Endothelial cell of umbilical vein (primary cell): ENCODE data around the gene CKAP5. TPM values are rescaled to one million over a fixed set of nuclear protein-coding genes. Genes with fewer than 3 reads are reported as not detected.

Experiments
- BruUV-seq: library from RNA; stranded (reverse); fragments of 400-500 nt; replicated peaks from 2 replicates; lab custom pipeline; 2021; lab: Mats Ljungman, UMichigan
- CTCF ChIA-PET: fragments of 300-600, 350-600 bp; sonication (Branson Sonifier 250); formaldehyde crosslinking; loops from one replicate; lab custom pipeline; 2021; ENCODE audit warnings: antibody characterized with exemption, inconsistent platforms; lab: Charles Lee
- POLR2A ChIA-PET: fragments of 300-600, 350-600 bp; sonication (Branson Sonifier 250); formaldehyde crosslinking; loops from one replicate; lab custom pipeline; 2021; ENCODE audit warnings: antibody characterized with exemption, inconsistent platforms; lab: Charles Lee
- DNase-seq: peaks from one replicate; pipeline ENCODE4 v3.0.0-alpha.2; 2011; ENCODE audit warnings: low read depth, low spot score
- FAIRE-seq: peaks from 2 replicates; lab custom pipeline; 2011; peaks lifted over from hg19 to GRCh38; lab: Jason Lieb, UNC
- H2AFZ ChIP-seq: 2 replicates; pipeline ENCODE4 v1.6.0; 2012; ENCODE audit warnings: low read depth, low read length, control low read depth, inconsistent platforms
- H3K27ac ChIP-seq: 2 replicates; pipeline ENCODE4 v1.5.1; 2011; ENCODE audit warnings: low read depth, mild to moderate bottlenecking, control low read depth, low read length, moderate library complexity; ENCODE audit not compliant: insufficient read depth
- H3K27me3 ChIP-seq, 2 experiments: 2 replicates each; pipeline versions ENCODE4 v1.6.0 to v1.6.1; 2011; ENCODE audit warnings: low read length in 2 of 2, mixed read lengths in 1 of 2; ENCODE audit not compliant: control insufficient read depth in 2 of 2, insufficient read depth in 2 of 2
- H3K36me3 ChIP-seq, 2 experiments: 2 replicates in 1 of 2; 3 replicates in 1 of 2; pipeline ENCODE4 v1.5.1; 2011; ENCODE audit warnings: low read length in 2 of 2, mild to moderate bottlenecking in 1 of 2, moderate library complexity in 1 of 2; ENCODE audit not compliant: control insufficient read depth in 2 of 2, insufficient read depth in 2 of 2; ENCODE audit errors: extremely low read depth in 1 of 2
- H3K4me1 ChIP-seq: 3 replicates; pipeline ENCODE4 v1.5.1; 2011; ENCODE audit warnings: mild to moderate bottlenecking, low read length; ENCODE audit not compliant: control insufficient read depth, insufficient read depth; ENCODE audit errors: extremely low read depth
- H3K4me2 ChIP-seq: 2 replicates; pipeline ENCODE4 v1.6.1; 2011; ENCODE audit warnings: low read length, control low read depth, mixed read lengths; ENCODE audit not compliant: insufficient read depth
- H3K4me3 ChIP-seq, 3 experiments: fragments of 200-600 bp in 1 of 3; sonication (generic), shearing (Covaris generic) in 1 of 3; replicated peaks in 1 of 3; 2 replicates each; pipeline ENCODE4 v1.5.1; 2011 to 2016; ENCODE audit warnings: control low read depth in 3 of 3, low read length in 3 of 3, mild to moderate bottlenecking in 2 of 3, inconsistent platforms in 1 of 3, low read depth in 1 of 3, moderate library complexity in 1 of 3; ENCODE audit not compliant: insufficient read depth in 1 of 3
- H3K79me2 ChIP-seq: 2 replicates; pipeline ENCODE4 v1.6.0; 2012; ENCODE audit warnings: low read length, inconsistent platforms; ENCODE audit not compliant: control insufficient read depth, insufficient read depth
- H3K9ac ChIP-seq: replicated peaks from 2 replicates; pipeline ENCODE3; 2011; ENCODE audit warnings: low read length, control low read depth; ENCODE audit not compliant: insufficient read depth; ENCODE audit errors: extremely low read depth
- H3K9me1 ChIP-seq: replicated peaks from 3 replicates; pipeline ENCODE4 v1.6.0; 2011; ENCODE audit warnings: mild to moderate bottlenecking, low read length; ENCODE audit not compliant: control insufficient read depth, insufficient read depth; ENCODE audit errors: extremely low read depth
- H3K9me3 ChIP-seq: replicated peaks from 2 replicates; pipeline ENCODE4 v1.5.1; 2012; ENCODE audit warnings: low read length, inconsistent platforms; ENCODE audit not compliant: control insufficient read depth, insufficient read depth
- H4K20me1 ChIP-seq: replicated peaks from 2 replicates; pipeline ENCODE3; 2011; ENCODE audit warnings: mild to moderate bottlenecking, low read length; ENCODE audit not compliant: control insufficient read depth, insufficient read depth; ENCODE audit errors: extremely low read depth
- CTCF ChIP-seq, 2 donors: IDR thresholded peaks; 1 replicate in 1 of 2; 2 replicates in 1 of 2; pipeline ENCODE4 v1.5.1; 2011; ENCODE audit warnings: low read length in 2 of 2, mild to moderate bottlenecking in 2 of 2, moderate library complexity in 2 of 2, control low read depth in 1 of 2, inconsistent platforms in 1 of 2, low read depth in 1 of 2; ENCODE audit not compliant: insufficient read depth in 1 of 2; ENCODE audit errors: extremely low read depth in 1 of 2
- EZH2 ChIP-seq: IDR thresholded peaks from 2 replicates; pipeline ENCODE4 v1.6.1; 2012; ENCODE audit warnings: borderline replicate concordance, low read depth, mild to moderate bottlenecking, moderate library complexity, low read length, inconsistent platforms; ENCODE audit not compliant: severe bottlenecking
- FOS ChIP-seq: IDR thresholded peaks from 2 replicates; pipeline ENCODE4 v1.6.1; 2011; ENCODE audit warnings: mild to moderate bottlenecking, low read length, moderate library complexity, borderline replicate concordance; ENCODE audit not compliant: insufficient read depth
- GATA2 ChIP-seq: IDR thresholded peaks from 2 replicates; pipeline ENCODE4 v1.7.0; 2011; ENCODE audit warnings: low read depth, mild to moderate bottlenecking, moderate library complexity, mixed read lengths, low read length; ENCODE audit not compliant: insufficient read length, insufficient read depth
- JUN ChIP-seq: IDR thresholded peaks from 2 replicates; pipeline ENCODE4 v1.6.1; 2011; ENCODE audit warnings: borderline replicate concordance, low read depth; ENCODE audit not compliant: insufficient read length, insufficient read depth
- MYC ChIP-seq: IDR thresholded peaks from one replicate; pipeline ENCODE4 v1.6.1; 2011; ENCODE audit warnings: mild to moderate bottlenecking, low read depth, low read length
- POLR2A ChIP-seq: IDR thresholded peaks from 2 replicates; pipeline ENCODE4 v1.6.1; 2012; ENCODE audit warnings: low read depth, mild to moderate bottlenecking, control low read depth, low read length
- POLR2AphosphoS5 ChIP-seq: IDR thresholded peaks from 2 replicates; pipeline ENCODE4 v1.6.1; 2012; ENCODE audit warnings: low read depth, mild to moderate bottlenecking, control low read depth, low read length, moderate library complexity; ENCODE audit not compliant: insufficient read depth
- dilution Hi-C: fragments of 300-500 bp; cut with MboI; formaldehyde crosslinking; loops from one replicate; pipeline ENCODE4 v1.15.0; 2019; ENCODE audit warnings: low sequenced_read_pairs; ENCODE audit not compliant: extremely low pct_ligation_motif_present
- intact Hi-C: fragments of 100-400 bp; cut with micrococcal nuclease; formaldehyde crosslinking; loops from one replicate; pipeline ENCODE4 v1.10.0; 2022
- polyA plus RNA-seq, 4 experiments: library from polyadenylated mRNA; depleted of rRNA in 3 of 4; stranded (reverse) in 3 of 4; unstranded in 1 of 4; fragments of >200 nt; gene quantifications; 2 replicates each; pipeline versions ENCODE4 v1.2.1 to v1.2.3, GENCODE V29; 2011 to 2012; ENCODE audit warnings: missing spikeins in 1 of 4
- total RNA-seq: library from RNA; stranded (reverse); gene quantifications from 2 replicates; pipeline ENCODE4 v1.2.3, GENCODE V29; 2021
- TF ChIP-seq, protein P1 (sequence below): IDR thresholded peaks from 2 replicates; pipeline ENCODE4 v1.6.1; 2011; ENCODE audit not compliant: insufficient read depth, insufficient read length

CKAP5 gene
- total and polyA plus RNA-seq, 2 donors (not counting 3 experiments of a cell fraction or from before 2014, with no cell fraction given) = 47.4 to 138 TPM

DNA sequence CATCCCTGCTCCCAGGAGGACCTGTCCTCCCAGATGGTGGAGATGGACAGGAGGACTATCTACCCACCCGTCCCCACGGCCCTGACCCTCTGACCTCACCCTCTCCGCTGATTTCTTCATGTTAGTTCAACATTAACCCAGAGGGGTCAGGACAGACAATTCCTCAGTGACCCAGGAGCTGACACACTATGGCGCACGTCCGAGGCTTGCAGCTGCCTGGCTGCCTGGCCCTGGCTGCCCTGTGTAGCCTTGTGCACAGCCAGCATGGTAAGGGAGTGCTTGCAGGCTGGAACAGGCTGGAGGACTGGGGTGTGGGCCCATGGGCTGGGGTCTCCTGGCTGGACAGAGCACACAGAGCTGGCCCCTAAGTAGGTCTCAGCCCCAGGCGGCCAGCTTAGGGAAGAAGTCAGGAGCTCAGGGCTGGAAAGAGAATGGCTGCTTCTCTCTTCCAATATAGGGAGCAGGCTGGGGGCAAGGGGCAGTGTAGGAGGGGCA, 127.0 kb downstream of the CKAP5 start, which contains the start of gene F2:
F2 (plus strand) TSS at position 166 of the 495 bp plus-strand sequence; CDS start at position 189, 23 bp downstream.
- H2AFZ ChIP-seq = peak within 1 kb of the TSS; percentile 19
- no peak for TF ChIP-seq POLR2AphosphoS5
- TF ChIP-seq CTCF (IDR thresholded peaks at IDR 0.05; ENCODE audit: extremely low read depth in 1 of 2, insufficient read depth in 1 of 2, low read depth in 1 of 2, low read length in 2 of 2) = no peak
- TF ChIP-seq EZH2 = no peak
- no peak for TF ChIP-seq JUN
- TF ChIP-seq POLR2A = no peak
- no peak for TF ChIP-seq GATA2
- TF ChIP-seq, protein P1, sequence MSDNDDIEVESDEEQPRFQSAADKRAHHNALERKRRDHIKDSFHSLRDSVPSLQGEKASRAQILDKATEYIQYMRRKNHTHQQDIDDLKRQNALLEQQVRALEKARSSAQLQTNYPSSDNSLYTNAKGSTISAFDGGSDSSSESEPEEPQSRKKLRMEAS = no peak
- no peak for TF ChIP-seq MYC
- no peak for TF ChIP-seq FOS
- H3K9ac ChIP-seq = no peak within 1 kb of the TSS
- no peaks in the 10 kb centered on the region for H3K79me2 ChIP-seq
- ChIA-PET POLR2A (no interaction called here), CTCF (no interaction called here)
- dilution Hi-C loops = no loop called here
- H3K4me1 ChIP-seq = peaks cover 6% of the 10 kb centered on the region
- H3K27ac ChIP-seq = no peak within 1 kb of the TSS
- H3K9me1 ChIP-seq = no peaks in the 10 kb centered on the region
- H4K20me1 ChIP-seq = no peaks in the 10 kb centered on the region
- FAIRE-seq (no peak), DNase-seq (no peak)
- no peaks in the 10 kb centered on the region for H3K9me3 ChIP-seq
- intact Hi-C loops = no loop called here
- no TSS peak for BruUV-seq
- H3K36me3 ChIP-seq = no peaks in the 10 kb centered on the region
- H3K4me3 ChIP-seq = no peak within 1 kb of the TSS
- H3K27me3 ChIP-seq = no peaks in the 10 kb centered on the region
- H3K4me2 ChIP-seq = no peak within 1 kb of the TSS
